Measurements from ENCODE around the gene UBTD1. TPM values are rescaled to one million over a fixed set of nuclear protein-coding genes. Genes with fewer than 3 reads are reported as not detected.
"Not testable (repeated sequence)": the region's sequence is repeated elsewhere in the genome, so short reads cannot be mapped to it uniquely, and the experiment has no call there.

The UBTD1 gene
- total RNA-seq, 2 donors from 2014 or later = 19.1 to 19.3 TPM

DNA sequence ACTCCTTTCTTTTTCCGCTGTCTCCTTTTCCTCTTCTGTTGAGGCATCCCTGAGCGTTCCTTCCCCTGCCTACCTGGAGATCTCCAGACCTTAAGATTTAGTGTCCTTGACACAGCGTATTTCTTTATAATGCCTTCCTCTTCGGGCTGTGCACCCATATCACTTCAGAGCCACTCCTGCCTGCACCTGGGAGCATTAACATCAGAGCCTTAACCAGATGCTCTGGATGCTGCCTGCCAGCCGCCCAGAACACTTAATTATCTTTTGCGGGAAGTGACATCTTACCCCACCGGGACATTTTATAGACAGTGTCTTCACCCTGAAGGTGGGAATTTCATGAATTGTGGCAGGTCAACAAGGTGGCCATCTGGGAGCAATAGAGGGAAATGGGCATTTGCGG, 24.2 kb downstream of the UBTD1 start:
- H3K27ac ChIP-seq (ENCODE audit: low read depth, low read length) = no peak overlapping the region
- TF ChIP-seq, protein P1, sequence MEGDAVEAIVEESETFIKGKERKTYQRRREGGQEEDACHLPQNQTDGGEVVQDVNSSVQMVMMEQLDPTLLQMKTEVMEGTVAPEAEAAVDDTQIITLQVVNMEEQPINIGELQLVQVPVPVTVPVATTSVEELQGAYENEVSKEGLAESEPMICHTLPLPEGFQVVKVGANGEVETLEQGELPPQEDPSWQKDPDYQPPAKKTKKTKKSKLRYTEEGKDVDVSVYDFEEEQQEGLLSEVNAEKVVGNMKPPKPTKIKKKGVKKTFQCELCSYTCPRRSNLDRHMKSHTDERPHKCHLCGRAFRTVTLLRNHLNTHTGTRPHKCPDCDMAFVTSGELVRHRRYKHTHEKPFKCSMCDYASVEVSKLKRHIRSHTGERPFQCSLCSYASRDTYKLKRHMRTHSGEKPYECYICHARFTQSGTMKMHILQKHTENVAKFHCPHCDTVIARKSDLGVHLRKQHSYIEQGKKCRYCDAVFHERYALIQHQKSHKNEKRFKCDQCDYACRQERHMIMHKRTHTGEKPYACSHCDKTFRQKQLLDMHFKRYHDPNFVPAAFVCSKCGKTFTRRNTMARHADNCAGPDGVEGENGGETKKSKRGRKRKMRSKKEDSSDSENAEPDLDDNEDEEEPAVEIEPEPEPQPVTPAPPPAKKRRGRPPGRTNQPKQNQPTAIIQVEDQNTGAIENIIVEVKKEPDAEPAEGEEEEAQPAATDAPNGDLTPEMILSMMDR (conservative IDR thresholded peaks at IDR 0.05) = no peak
- no peaks in the 10 kb centered on the region for H3K9me3 ChIP-seq (ENCODE audit: control insufficient read depth, low read length)
- H3K27me3 Mint-ChIP-seq (ENCODE audit: insufficient read depth) = no peaks in the 10 kb centered on the region
- H3K36me3 ChIP-seq (ENCODE audit: control insufficient read depth, insufficient read depth, low read length) = no peaks in the 10 kb centered on the region
- H3K27me3 ChIP-seq (ENCODE audit: control insufficient read depth, insufficient read depth, low read length, poor library complexity, severe bottlenecking) = no peaks in the 10 kb centered on the region
- peaks cover 3% of the 10 kb centered on the region for H3K36me3 Mint-ChIP-seq (ENCODE audit: low read depth)
- no peaks in the 10 kb centered on the region for H3K4me1 ChIP-seq (ENCODE audit: control insufficient read depth, insufficient read depth, low read length)
- H3K27ac Mint-ChIP-seq = no peak overlapping the region
- DNase-seq = no peak
- no peak overlapping the region for H3K9ac ChIP-seq (ENCODE audit: extremely low read depth, low read length, poor library complexity, severe bottlenecking)
- H3K4me3 Mint-ChIP-seq = no peak overlapping the region
- H3K9me3 Mint-ChIP-seq = peaks cover 12% of the 10 kb centered on the region
- peaks cover 26% of the 10 kb centered on the region for H3K4me1 Mint-ChIP-seq
- no peak overlapping the region for H3K4me3 ChIP-seq (ENCODE audit: low read length)
- 92 to 93% methylated on average over 7 to 8 of the region's 8 CpGs for WGBS, 2 experiments (ENCODE audit: insufficient coverage in 1 of 2, insufficient read length in 1 of 2)

DNA sequence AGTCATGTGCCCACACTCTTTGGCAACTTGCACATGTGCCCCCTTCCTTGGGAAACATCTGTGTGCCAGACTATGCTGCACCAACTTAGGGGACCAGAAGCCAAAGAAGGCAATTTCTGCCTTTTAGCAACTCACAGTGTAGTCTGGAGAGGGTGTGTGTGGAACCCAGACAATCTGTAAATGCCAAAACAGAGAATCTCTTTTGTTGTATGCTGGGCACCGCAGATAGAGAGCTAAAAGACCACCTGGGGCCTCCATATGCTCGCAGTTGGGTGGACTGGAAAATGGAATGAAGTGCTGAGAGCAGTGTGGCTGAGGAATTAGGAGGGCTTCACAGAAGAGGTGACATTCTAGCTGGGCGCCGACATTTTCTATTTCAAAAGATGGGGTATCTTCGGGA, 26.4 kb downstream of the UBTD1 start:
- H3K27me3 ChIP-seq (ENCODE audit: control insufficient read depth, insufficient read depth, low read length, poor library complexity, severe bottlenecking) = no peaks in the 10 kb centered on the region
- no peaks in the 10 kb centered on the region for H3K4me1 ChIP-seq (ENCODE audit: control insufficient read depth, insufficient read depth, low read length)
- H3K27ac ChIP-seq (ENCODE audit: low read depth, low read length) = no peak overlapping the region
- no peak for DNase-seq
- H3K27ac Mint-ChIP-seq = no peak overlapping the region
- 90 to 91% methylated on average over 5 of the region's 5 CpGs for WGBS, 2 experiments (ENCODE audit: insufficient coverage in 1 of 2, insufficient read length in 1 of 2)
- peaks cover 19% of the 10 kb centered on the region for H3K4me1 Mint-ChIP-seq
- no peak overlapping the region for H3K4me3 ChIP-seq (ENCODE audit: low read length)
- no peaks in the 10 kb centered on the region for H3K36me3 ChIP-seq (ENCODE audit: control insufficient read depth, insufficient read depth, low read length)
- no peak overlapping the region for H3K4me3 Mint-ChIP-seq
- H3K36me3 Mint-ChIP-seq (ENCODE audit: low read depth) = peaks cover 8% of the 10 kb centered on the region
- peaks cover 24% of the 10 kb centered on the region for H3K9me3 Mint-ChIP-seq
- no peak overlapping the region for H3K9ac ChIP-seq (ENCODE audit: extremely low read depth, low read length, poor library complexity, severe bottlenecking)
- TF ChIP-seq, protein P1 (conservative IDR thresholded peaks at IDR 0.05) = no peak
- H3K27me3 Mint-ChIP-seq (ENCODE audit: insufficient read depth) = no peaks in the 10 kb centered on the region
- H3K9me3 ChIP-seq (ENCODE audit: control insufficient read depth, low read length) = peaks cover 5% of the 10 kb centered on the region

DNA sequence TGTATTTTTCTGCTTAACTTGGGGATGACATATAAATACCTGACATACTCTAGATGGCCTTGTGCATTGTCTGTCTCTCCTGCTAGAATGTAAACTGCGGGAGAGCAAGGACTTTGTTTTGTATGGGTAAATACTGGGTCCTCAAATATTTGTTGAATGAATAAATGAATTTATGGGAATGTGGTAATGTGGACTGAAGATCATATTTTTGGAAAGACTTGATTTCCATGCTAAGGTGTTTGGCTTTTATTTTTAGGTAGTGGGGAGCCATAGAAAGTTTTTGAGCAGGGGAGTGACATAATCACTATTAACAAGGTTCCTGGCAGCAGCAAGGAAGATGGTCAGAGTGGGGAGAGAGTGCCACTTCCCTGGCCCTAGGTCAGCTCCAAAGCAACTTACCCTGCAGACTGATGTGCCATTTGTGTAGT, 27.0 kb downstream of the UBTD1 start:
- Histone ChIP-seq H3K9me3 (ENCODE audit: control insufficient read depth, low read length) (peaks cover 6% of the 10 kb centered on the region), H3K27me3 (ENCODE audit: control insufficient read depth, insufficient read depth, low read length, poor library complexity, severe bottlenecking) (no peaks in the 10 kb centered on the region), H3K9ac (ENCODE audit: extremely low read depth, low read length, poor library complexity, severe bottlenecking) (no peak overlapping the region), H3K4me3 (ENCODE audit: low read length) (no peak overlapping the region), H3K27ac (ENCODE audit: low read depth, low read length) (no peak overlapping the region), H3K4me1 (ENCODE audit: control insufficient read depth, insufficient read depth, low read length) (no peaks in the 10 kb centered on the region), H3K36me3 (ENCODE audit: control insufficient read depth, insufficient read depth, low read length) (no peaks in the 10 kb centered on the region)
- H3K36me3 Mint-ChIP-seq (ENCODE audit: low read depth) = peaks cover 8% of the 10 kb centered on the region
- H3K4me3 Mint-ChIP-seq = no peak overlapping the region
- no peak for DNase-seq
- TF ChIP-seq, protein P1 (conservative IDR thresholded peaks at IDR 0.05) = no peak
- no peak overlapping the region for H3K27ac Mint-ChIP-seq
- peaks cover 13% of the 10 kb centered on the region for H3K4me1 Mint-ChIP-seq
- H3K27me3 Mint-ChIP-seq (ENCODE audit: insufficient read depth) = no peaks in the 10 kb centered on the region
- peaks cover 26% of the 10 kb centered on the region for H3K9me3 Mint-ChIP-seq
- 97 to 100% methylated on average over 1 of the region's 1 CpG for WGBS, 2 experiments (ENCODE audit: insufficient coverage in 1 of 2, insufficient read length in 1 of 2)

DNA sequence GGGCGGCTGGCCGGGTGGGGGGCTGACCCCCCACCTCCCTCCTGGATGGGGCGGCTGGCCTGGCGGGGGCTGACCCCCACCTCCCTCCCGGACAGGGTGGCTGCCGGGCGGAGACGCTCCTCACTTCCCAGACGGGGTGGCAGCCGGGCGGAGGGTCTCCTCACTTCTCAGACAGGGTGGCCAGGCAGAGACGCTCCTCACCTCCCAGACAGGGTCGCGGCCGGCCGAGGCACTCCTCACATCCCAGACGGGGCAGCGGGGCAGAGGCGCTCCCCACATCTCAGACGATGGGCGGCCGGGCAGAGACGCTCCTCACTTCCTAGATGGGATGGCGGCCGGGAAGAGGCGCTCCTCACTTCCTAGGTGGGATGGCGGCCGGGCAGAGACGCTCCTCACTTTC, 30.2 kb downstream of the UBTD1 start:
- H3K9me3 ChIP-seq (ENCODE audit: control insufficient read depth, low read length); H3K27ac ChIP-seq (ENCODE audit: low read depth, low read length); H3K27me3 ChIP-seq (ENCODE audit: control insufficient read depth, insufficient read depth, low read length, poor library complexity, severe bottlenecking); H3K9ac ChIP-seq (ENCODE audit: extremely low read depth, low read length, poor library complexity, severe bottlenecking); DNase-seq; H3K4me1 ChIP-seq (ENCODE audit: control insufficient read depth, insufficient read depth, low read length); H3K36me3 ChIP-seq (ENCODE audit: control insufficient read depth, insufficient read depth, low read length); H3K36me3 Mint-ChIP-seq (ENCODE audit: low read depth); H3K27me3 Mint-ChIP-seq (ENCODE audit: insufficient read depth); H3K4me3 ChIP-seq (ENCODE audit: low read length); H3K27ac Mint-ChIP-seq; H3K4me1 Mint-ChIP-seq; H3K4me3 Mint-ChIP-seq: not testable (repeated sequence)
- 94 to 100% methylated on average over 6 of the region's 29 CpGs for WGBS, 2 experiments (ENCODE audit: insufficient coverage in 1 of 2, insufficient read length in 1 of 2)
- H3K9me3 Mint-ChIP-seq = peaks cover 26% of the 10 kb centered on the region
